Measurements from ENCODE around the gene MCUB.

MCUB gene

DNA sequence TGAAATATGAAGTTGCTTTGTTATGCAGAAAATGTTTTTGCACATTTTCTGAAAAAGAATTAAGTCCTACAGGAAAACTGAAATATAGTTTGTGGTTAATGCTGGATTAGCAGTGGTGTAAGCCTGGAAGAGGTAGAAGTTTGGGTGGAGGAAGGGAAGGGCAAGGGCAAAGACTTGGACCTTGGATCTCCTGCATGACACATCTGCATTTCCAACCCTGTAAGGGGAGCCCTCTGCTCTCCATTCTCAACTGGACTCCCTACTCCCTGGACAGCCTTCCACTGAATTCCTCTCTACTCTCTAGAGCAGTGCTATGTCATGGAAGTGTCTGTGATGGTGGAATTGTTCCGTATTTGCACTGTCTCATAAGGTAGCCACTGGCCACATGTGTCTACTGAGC is 138.6 kb downstream of the MCUB start:
- DNase-seq = no peak
- Mint-ChIP-seq H3K27me3 (ENCODE audit: low read depth, poor library complexity) (no peaks in the 10 kb centered on the region), H3K4me3 (no peak overlapping the region), H3K36me3 (ENCODE audit: low read depth) (peaks cover 70% of the 10 kb centered on the region), H3K9me3 (no peaks in the 10 kb centered on the region), H3K27ac (no peak overlapping the region), H3K4me1 (peaks cover 21% of the 10 kb centered on the region)
- TF ChIP-seq, protein P1, sequence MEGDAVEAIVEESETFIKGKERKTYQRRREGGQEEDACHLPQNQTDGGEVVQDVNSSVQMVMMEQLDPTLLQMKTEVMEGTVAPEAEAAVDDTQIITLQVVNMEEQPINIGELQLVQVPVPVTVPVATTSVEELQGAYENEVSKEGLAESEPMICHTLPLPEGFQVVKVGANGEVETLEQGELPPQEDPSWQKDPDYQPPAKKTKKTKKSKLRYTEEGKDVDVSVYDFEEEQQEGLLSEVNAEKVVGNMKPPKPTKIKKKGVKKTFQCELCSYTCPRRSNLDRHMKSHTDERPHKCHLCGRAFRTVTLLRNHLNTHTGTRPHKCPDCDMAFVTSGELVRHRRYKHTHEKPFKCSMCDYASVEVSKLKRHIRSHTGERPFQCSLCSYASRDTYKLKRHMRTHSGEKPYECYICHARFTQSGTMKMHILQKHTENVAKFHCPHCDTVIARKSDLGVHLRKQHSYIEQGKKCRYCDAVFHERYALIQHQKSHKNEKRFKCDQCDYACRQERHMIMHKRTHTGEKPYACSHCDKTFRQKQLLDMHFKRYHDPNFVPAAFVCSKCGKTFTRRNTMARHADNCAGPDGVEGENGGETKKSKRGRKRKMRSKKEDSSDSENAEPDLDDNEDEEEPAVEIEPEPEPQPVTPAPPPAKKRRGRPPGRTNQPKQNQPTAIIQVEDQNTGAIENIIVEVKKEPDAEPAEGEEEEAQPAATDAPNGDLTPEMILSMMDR (IDR thresholded peaks at IDR 0.05) = no peak

DNA sequence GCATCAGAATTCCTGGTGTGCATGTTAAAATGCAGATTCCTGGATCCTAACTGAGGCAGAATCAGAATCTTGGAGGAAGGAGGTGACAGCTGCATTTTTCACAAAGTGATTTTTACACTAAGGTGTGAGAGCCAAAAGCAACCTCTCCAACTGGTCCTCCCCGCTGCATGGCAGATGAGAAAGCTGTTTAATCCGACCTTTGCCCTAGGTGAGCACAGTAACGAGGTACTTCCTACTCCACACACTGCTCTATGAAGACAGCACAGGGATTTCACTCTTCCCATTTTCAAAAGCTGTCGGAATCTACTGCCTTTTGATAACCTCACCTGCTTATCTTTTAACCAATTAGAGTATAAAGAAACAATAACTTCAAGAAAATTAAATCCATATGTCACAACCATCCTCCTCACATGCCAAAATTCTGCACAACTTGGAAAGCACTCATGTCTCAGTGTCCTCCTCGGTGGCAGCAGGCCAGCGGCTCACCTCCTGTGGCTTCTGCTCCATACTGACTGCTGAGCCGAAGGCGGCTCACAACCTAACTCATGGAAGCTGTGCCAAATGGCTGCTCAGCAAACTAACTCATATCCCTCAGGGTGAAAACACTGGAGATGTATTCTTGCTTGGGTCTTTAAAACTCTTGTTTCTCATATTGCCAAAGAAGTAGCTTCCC is 139.6 kb downstream of the MCUB start:
- no peaks in the 10 kb centered on the region for H3K27me3 Mint-ChIP-seq (ENCODE audit: low read depth, poor library complexity)
- TF ChIP-seq, protein P1 (IDR thresholded peaks at IDR 0.05) = no peak
- H3K4me1 Mint-ChIP-seq = peaks cover 25% of the 10 kb centered on the region
- H3K27ac Mint-ChIP-seq = no peak overlapping the region
- DNase-seq = no peak
- no peak overlapping the region for H3K4me3 Mint-ChIP-seq
- peaks cover 60% of the 10 kb centered on the region for H3K36me3 Mint-ChIP-seq (ENCODE audit: low read depth)
- H3K9me3 Mint-ChIP-seq = no peaks in the 10 kb centered on the region

DNA sequence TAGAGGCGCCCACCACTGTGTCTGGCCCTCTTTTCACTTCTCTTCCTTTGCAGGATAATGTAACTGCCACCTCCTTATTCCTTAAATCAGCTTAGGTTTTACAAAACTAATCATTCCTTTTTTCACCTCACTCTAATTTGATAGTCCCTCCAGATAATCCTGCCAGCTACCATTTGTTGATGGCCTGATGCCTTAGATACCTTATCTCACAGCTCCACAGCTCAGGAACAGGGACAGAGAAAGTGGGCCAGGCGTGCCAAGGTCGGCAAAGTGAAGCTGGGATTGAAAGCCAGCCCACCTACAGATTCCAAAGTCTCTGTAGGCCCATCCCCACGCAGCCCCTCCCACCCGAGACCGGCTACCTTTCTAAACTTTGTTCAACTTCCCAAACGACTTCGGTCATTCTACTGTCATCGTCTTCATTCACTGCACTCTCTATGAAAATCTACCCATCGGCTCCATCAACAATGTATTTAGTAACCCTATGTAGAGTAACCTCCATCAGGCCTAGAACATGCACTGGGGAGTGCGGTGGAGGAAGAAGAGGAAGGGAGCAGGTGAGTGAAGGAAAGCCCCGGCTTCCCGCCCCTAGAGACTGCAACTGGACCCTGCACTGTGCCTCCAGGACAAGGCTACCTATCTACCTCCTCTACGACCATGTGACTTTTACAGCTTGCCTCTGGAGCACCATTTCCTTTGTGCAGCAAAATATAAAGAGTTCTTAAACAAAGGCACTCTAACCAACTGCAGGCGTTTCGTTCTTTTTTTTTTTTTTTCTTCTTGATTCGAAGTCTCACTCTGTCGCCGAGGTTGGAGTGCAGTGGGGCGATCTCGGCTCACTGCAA is 141.7 kb downstream of the MCUB start:
- H3K9me3 Mint-ChIP-seq = no peaks in the 10 kb centered on the region
- peak overlapping the region; percentile 65 for H3K27ac Mint-ChIP-seq
- H3K4me3 Mint-ChIP-seq = peak overlapping the region; percentile 94
- DNase-seq = peak; percentile 5
- H3K36me3 Mint-ChIP-seq (ENCODE audit: low read depth) = peaks cover 46% of the 10 kb centered on the region
- H3K4me1 Mint-ChIP-seq = peaks cover 25% of the 10 kb centered on the region
- TF ChIP-seq, protein P1 (IDR thresholded peaks at IDR 0.05) = no peak
- H3K27me3 Mint-ChIP-seq (ENCODE audit: low read depth, poor library complexity) = no peaks in the 10 kb centered on the region

DNA sequence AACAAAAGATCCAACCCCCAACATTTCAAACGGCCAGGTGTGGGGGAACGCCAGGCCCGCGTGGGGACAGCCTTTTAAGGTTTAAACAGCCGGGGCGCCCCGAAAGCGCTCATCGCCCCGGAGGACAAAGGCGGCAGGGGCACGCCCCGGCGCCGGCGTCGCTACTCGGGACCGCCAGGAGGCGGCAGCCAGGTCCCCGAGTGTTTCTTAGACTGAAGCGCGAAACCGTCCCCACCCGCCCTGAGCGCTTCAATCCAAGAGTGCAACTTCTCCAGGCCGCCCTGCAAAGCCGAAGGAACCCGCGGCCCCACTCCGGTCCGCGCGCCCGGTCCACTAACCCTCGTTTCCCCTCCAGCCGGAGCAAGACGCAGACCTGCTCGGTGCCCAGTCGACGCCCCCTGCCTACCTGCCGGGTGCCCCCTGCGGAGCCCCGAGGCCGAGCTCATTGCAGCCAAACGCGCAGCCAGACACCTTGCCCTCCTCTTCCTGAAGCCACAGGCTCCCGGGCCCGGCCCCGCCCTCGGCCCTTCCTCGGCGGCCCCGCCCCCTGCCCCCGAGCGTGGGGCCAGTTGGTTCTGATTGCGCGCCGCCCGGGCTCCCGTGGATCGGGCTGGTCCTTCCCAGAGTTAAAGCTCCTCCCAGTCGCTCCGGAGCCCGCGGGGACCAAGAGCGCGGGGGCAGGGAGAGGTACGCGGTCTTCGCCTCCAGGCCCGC is 143.1 kb downstream of the MCUB start, which contains the start of gene CASP6:
TSS of gene CASP6 (minus strand) at position 496 of the 714 bp plus-strand sequence. CDS start at position 446, 50 bp downstream.
- Mint-ChIP-seq H3K9me3 (no peaks in the 10 kb centered on the region), H3K27me3 (ENCODE audit: low read depth, poor library complexity) (peaks cover 4% of the 10 kb centered on the region), H3K27ac (peak within 1 kb of the TSS; percentile 86), H3K36me3 (ENCODE audit: low read depth) (peaks cover 32% of the 10 kb centered on the region), H3K4me1 (peaks cover 25% of the 10 kb centered on the region), H3K4me3 (peak within 1 kb of the TSS; percentile 94)
- peak; percentile 83 for DNase-seq
- TF ChIP-seq, protein P1 (IDR thresholded peaks at IDR 0.05) = peak; percentile 62

DNA sequence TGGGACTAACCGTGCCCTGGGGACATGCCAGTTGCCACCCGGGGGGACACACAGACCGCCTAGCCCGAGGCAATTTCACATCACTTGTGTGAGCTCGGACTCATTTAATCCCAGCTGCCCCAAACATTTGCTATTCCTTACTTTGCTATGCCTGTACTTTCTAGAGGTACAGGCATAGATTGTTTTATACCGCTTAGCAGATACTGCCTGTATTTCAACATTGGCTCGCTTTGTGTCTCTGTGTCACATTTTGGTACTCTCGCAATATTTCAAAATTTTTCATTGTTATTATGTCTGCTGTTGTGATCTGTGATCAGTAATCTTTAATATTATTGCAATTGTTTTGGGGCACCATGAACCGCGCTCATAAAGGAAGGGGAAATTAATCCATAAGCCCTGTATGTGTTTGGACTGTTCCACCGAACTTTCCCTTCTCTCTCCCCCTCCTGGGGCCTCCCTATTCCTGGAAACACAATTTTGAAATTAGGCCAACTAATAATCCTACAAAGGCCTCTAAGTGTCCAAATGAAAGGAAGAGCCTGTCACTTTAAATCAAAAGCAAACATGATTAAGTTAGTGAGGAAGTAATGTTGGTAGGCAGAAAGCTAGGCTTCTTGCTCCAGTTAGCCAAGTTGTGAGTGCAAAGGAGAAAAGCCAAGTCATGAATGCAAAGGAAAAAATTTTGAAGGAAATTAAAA is 143.8 kb downstream of the MCUB start:
- no peaks in the 10 kb centered on the region for H3K9me3 Mint-ChIP-seq
- H3K27me3 Mint-ChIP-seq (ENCODE audit: low read depth, poor library complexity) = peaks cover 4% of the 10 kb centered on the region
- H3K27ac Mint-ChIP-seq = no peak overlapping the region
- H3K36me3 Mint-ChIP-seq (ENCODE audit: low read depth) = peaks cover 25% of the 10 kb centered on the region
- DNase-seq = no peak
- TF ChIP-seq, protein P1 (IDR thresholded peaks at IDR 0.05) = no peak
- peaks cover 25% of the 10 kb centered on the region for H3K4me1 Mint-ChIP-seq
- peak overlapping the region; percentile 94 for H3K4me3 Mint-ChIP-seq

Data from nephron progenitor cell (in vitro differentiated cells).